ENCODE results near the gene EYA2.

The EYA2 gene

DNA sequence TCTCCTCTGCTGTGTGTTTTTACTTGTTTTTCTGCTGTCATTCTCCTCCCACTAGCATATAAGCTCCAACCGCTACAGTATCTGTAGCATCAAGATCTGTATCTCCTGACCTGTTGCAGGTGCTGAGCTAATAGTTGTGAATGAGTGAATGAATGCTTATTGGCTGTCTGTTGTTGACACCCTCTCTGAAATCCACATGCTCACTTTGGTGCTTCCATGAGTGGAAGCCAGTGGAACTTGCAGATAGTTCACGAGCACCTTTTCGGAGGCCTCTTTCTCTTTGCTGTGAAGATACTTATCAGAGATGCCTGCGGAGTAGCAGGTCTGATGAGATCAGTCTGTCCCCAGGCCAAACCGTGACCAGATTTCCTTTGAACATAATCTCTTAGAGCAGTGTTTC, 117.3 kb downstream of the EYA2 start:
- no peak for DNase-seq (ENCODE audit: low read depth)
- H3K4me3 ChIP-seq (ENCODE audit: control insufficient read depth, low read depth, low read length): no peak overlapping the region
- TF ChIP-seq, protein P1, sequence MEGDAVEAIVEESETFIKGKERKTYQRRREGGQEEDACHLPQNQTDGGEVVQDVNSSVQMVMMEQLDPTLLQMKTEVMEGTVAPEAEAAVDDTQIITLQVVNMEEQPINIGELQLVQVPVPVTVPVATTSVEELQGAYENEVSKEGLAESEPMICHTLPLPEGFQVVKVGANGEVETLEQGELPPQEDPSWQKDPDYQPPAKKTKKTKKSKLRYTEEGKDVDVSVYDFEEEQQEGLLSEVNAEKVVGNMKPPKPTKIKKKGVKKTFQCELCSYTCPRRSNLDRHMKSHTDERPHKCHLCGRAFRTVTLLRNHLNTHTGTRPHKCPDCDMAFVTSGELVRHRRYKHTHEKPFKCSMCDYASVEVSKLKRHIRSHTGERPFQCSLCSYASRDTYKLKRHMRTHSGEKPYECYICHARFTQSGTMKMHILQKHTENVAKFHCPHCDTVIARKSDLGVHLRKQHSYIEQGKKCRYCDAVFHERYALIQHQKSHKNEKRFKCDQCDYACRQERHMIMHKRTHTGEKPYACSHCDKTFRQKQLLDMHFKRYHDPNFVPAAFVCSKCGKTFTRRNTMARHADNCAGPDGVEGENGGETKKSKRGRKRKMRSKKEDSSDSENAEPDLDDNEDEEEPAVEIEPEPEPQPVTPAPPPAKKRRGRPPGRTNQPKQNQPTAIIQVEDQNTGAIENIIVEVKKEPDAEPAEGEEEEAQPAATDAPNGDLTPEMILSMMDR (IDR thresholded peaks at IDR 0.05; ENCODE audit: control insufficient read depth, insufficient read depth, low read depth, low read length, missing control alignments): no peak

DNA sequence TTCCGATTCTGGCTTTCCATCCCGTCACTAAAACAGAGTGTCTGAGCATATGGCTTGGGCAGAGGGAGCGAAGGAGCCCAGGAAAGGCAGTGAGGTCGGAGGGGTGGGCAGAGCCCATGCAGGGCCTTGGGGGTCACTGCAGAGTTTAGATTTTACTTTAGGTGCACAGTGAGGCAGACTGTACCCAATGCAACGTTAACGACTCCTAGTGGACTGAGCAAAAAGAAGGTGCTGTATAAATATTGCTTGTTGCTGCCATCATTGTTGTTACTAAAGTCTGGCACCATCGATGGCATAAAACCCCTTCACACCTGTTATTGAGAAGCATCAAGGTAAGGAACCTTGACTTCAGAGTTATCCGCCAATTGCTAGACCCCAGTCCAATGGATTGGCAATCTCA, 119.0 kb downstream of the EYA2 start:
- H3K4me3 ChIP-seq (ENCODE audit: control insufficient read depth, low read depth, low read length): no peak overlapping the region
- TF ChIP-seq, protein P1 (IDR thresholded peaks at IDR 0.05; ENCODE audit: control insufficient read depth, insufficient read depth, low read depth, low read length, missing control alignments): no peak
- no peak for DNase-seq (ENCODE audit: low read depth)

DNA sequence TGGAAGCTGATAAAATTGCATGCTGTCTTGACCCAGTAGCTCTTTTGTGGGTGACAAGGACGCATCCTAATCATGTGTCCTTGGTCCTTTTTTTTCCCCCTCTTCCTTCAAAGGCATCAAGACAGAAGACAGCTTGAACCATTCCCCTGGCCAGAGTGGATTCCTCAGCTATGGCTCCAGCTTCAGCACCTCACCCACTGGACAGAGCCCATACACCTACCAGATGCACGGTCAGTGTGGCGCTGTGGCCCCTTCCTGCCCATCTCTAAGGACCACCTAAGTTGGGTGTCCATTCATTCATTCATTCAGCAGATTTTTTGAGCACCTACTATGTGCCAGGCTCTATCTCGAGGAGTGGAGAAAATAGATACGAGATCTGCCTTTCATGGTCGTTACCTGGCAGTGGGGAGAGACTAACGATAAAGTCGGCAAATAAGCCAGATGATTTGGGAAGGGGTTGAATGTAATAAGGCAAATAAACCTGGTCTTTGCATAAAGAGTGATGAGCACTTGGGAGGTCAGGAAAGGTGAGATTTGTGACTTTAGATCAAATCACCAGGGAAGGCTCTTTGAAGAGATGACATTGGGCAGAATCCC, 121.5 kb downstream of the EYA2 start:
- TF ChIP-seq, protein P1 (IDR thresholded peaks at IDR 0.05; ENCODE audit: control insufficient read depth, insufficient read depth, low read depth, low read length, missing control alignments): no peak
- DNase-seq (ENCODE audit: low read depth): no peak
- H3K4me3 ChIP-seq (ENCODE audit: control insufficient read depth, low read depth, low read length): no peak overlapping the region

DNA sequence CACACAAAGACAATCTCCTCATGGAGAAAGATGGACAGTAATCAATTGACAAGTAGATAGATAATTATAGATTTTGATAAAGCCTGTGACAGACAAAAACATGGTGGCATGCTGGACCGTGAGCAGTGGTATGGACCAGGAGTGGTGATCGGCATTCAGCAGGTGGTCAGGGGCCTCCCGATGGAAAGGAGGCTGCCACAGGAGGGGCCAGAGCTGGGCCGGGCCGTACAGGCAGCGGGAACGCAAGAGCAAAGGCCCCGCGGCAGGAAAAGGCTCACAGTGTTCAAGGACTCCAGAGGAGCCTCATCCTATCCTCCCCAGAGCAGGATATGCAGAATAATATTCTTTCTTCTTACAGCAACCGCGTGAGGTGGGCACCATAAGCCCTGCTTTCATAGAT, 123.7 kb downstream of the EYA2 start:
- no peak for DNase-seq (ENCODE audit: low read depth)
- H3K4me3 ChIP-seq (ENCODE audit: control insufficient read depth, low read depth, low read length): no peak overlapping the region
- TF ChIP-seq, protein P1 (IDR thresholded peaks at IDR 0.05; ENCODE audit: control insufficient read depth, insufficient read depth, low read depth, low read length, missing control alignments): no peak

DNA sequence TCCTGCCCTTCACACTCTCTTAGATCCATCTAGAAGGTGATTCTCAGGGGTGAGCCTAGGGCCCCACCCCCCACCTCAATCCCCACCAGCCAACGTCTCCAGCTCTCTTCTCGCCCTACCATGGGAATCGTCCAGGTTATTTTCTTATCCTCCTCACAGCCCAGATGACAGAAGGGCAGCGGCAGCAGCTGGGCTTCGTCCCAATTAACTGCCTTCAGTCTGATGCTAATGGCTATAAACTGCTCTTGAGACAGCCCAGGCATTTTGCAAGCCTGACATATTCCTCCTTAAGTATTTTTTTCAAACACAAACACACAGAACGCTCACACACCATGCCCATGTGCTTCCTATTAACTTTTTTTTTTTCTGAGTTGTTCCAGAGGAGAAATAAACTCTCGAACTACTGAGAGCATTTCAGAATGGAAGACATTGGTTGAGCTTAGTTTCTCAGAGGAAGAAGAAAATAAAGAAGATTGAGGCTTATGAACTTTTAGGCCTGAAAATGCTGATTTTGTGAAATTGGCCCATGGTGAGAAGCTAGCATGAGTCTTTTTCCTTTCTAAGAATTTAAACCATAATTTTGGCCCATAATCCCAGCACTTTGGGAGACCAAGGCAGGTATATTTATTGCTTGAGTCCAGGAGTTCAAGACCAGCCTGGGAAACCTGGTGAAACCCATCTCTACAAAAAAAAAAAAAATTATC, 124.6 kb downstream of the EYA2 start:
- peak; percentile 91 for DNase-seq (ENCODE audit: low read depth)
- no peak overlapping the region for H3K4me3 ChIP-seq (ENCODE audit: control insufficient read depth, low read depth, low read length)
- TF ChIP-seq, protein P1 (IDR thresholded peaks at IDR 0.05; ENCODE audit: control insufficient read depth, insufficient read depth, low read depth, low read length, missing control alignments): no peak

DNA sequence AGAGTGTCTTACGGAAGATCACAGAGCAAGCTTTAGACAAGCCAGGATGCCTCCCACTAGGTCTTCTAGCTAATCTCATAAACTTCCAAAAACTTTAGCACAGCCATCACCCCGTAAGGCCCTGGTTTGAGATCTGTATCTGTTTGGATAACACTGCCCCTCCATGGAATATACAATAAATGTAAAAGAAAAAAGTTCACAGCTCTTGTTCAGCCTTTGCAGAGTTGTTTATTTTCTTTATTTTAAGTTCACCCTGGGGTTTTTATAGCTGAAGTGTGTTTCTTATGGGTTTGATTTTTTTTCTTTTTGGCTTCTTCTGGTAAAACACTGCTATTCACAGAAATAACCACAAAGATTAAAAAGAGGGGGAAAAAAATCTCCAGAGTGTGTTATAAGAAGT, 125.6 kb downstream of the EYA2 start:
- DNase-seq (ENCODE audit: low read depth): no peak
- TF ChIP-seq, protein P1 (IDR thresholded peaks at IDR 0.05; ENCODE audit: control insufficient read depth, insufficient read depth, low read depth, low read length, missing control alignments): no peak
- no peak overlapping the region for H3K4me3 ChIP-seq (ENCODE audit: control insufficient read depth, low read depth, low read length)
